Central memory CD8-positive, alpha-beta T cell (primary cell): ENCODE measurements around the gene CMTM1.

ENCODE experiments used
- ATAC-seq: fragments of 150-1000 bp; cut with Tn5 transposase; replicated peaks from 2 replicates; pipeline ENCODE4 v1.10.0; 2022; ENCODE audit warnings: mild to moderate bottlenecking, moderate FRiP score, moderate number of reproducible peaks; ENCODE audit not compliant: poor library complexity, severe bottlenecking; ENCODE audit errors: extremely low read depth
- DNase-seq, 2 donors: peaks; one replicate each; pipeline ENCODE4 v3.0.0; 2021; ENCODE audit warnings: low spot score in 2 of 2
- H3K27ac Mint-ChIP-seq: one replicate; pipeline ENCODE4 v1.8.0; 2022; ENCODE audit warnings: low read depth, mild to moderate bottlenecking, moderate library complexity, mixed read lengths
- H3K27me3 Mint-ChIP-seq: one replicate; pipeline ENCODE4 v1.8.0; 2022; ENCODE audit warnings: mixed read lengths
- H3K36me3 Mint-ChIP-seq: one replicate; pipeline ENCODE4 v1.8.0; 2022; ENCODE audit warnings: mild to moderate bottlenecking, moderate library complexity, mixed read lengths; ENCODE audit not compliant: insufficient read depth
- H3K4me1 Mint-ChIP-seq: one replicate; pipeline ENCODE4 v1.8.0; 2022; ENCODE audit warnings: mixed read lengths
- H3K4me3 Mint-ChIP-seq: one replicate; pipeline ENCODE4 v1.8.0; 2022; ENCODE audit warnings: mild to moderate bottlenecking, moderate library complexity, mixed read lengths
- H3K9me3 Mint-ChIP-seq: one replicate; pipeline ENCODE4 v1.8.0; 2022; ENCODE audit warnings: mixed read lengths

CMTM1 gene, protein sequence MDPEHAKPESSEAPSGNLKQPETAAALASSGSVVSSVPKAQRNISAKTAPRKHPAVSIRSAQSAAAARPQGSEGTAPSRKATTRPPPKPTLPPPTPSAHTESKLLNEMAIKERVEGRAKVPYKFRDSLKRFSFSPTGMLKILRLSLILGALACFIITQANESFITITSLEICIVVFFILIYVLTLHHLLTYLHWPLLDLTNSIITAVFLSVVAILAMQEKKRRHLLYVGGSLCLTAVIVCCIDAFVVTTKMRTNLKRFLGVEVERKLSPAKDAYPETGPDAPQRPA

DNA sequence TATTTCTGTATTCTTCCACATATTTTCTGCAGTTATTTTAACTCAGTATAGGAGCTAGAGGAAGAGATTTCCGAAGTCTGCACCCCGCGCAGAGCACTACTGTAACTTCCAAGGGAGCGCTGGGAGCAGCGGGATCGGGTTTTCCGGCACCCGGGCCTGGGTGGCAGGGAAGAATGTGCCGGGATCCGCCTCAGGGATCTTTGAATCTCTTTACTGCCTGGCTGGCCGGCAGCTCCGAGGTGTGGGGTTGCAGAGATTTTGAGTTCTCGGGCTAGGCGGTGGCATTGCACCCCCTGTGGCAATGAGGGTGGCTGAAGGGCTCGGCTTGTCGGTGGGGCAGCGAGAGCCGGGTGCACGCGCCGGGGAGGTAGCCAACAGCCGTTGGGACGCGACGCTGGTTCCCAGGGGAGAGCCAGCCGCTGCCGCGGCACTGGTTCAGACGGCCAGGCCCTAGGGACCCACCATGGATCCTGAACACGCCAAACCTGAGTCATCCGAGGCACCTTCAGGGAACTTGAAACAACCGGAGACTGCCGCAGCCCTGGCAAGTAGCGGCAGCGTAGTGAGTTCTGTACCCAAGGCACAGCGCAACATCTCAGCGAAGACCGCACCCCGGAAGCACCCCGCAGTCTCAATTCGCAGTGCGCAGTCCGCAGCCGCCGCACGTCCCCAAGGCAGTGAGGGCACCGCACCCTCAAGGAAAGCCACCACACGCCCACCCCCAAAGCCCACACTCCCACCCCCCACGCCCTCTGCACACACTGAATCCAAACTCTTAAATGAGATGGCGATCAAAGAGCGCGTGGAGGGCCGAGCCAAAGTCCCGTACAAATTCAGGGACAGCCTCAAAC is at the start of gene CMTM1:
CMTM1 (plus strand) TSS at position 389 of the 851 bp plus-strand sequence; CDS start at position 464, 75 bp downstream.
- Mint-ChIP-seq H3K36me3 (peaks cover 32% of the 10 kb centered on the region), H3K27ac (peak within 1 kb of the TSS; percentile 52), H3K4me3 (no peak within 1 kb of the TSS), H3K9me3 (no peaks in the 10 kb centered on the region), H3K4me1 (peaks cover 51% of the 10 kb centered on the region), H3K27me3 (no peaks in the 10 kb centered on the region)
- no peak for DNase-seq
- ATAC-seq, result no peak

DNA sequence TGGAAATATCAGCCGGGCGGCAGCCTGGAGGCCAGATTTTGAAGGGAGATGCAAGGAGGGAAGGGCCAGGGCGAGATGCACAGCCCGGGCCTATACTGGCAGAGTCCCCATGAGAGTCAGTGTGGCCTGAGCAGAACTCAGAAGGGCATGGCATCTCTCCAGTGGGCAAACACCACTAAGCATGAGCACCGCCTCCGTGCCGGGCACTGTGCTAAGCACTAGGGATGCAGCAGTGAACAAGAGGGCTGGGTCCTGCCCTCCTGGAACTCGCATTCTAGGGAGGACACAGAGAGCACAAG is 49.8 kb upstream of the CMTM1 start:
- Mint-ChIP-seq H3K27ac (peak overlapping the region; percentile 94), H3K9me3 (no peaks in the 10 kb centered on the region), H3K36me3 (peaks cover 7% of the 10 kb centered on the region), H3K27me3 (no peaks in the 10 kb centered on the region), H3K4me3 (peak overlapping the region; percentile 61), H3K4me1 (peaks cover 64% of the 10 kb centered on the region)
- no peak for DNase-seq
- ATAC-seq, result peak; percentile 7

DNA sequence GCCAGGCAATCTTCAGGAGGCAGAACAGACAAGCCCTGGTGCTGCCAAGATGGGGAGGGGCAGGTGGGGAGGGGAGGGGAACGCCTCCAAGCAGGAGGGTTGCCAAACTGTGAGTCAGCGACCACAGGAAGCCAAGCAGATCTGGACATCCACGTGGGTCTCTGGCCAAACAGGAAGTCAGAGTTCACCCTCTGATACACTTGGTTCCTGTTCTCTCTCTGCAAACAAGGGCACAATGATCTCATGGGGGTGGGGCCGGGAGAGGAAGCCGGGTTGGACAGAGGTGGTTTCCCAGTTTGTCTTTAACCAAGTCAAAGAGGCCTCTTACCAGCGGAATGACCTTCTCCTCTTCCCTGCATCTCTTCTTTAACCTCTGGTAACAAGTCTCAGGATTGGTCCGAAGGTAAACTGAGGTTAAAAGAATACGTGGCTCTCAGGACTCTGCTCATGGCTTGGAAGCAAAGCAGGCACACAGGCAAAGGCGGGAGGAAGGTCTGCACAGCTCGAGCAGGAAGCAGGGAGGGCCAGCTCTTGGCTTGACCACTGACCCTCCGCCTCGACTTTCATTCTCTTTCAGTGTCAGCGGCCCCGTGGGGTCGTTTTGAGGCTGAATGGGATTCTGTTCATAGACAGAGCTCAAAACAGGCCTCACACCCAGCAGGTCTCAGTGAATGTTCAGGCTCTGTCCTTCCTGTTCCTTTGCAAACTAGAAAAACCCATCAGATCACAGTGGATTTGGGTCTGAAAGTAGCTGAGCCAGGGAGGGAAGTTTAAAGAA is 49.2 kb upstream of the CMTM1 start:
- peaks cover 66% of the 10 kb centered on the region for H3K4me1 Mint-ChIP-seq
- H3K27ac Mint-ChIP-seq, result peak overlapping the region; percentile 94
- H3K4me3 Mint-ChIP-seq, result peak overlapping the region; percentile 61
- ATAC-seq (peak; percentile 76), DNase-seq (peak; percentile 44 to 59)
- no peaks in the 10 kb centered on the region for H3K9me3 Mint-ChIP-seq
- H3K27me3 Mint-ChIP-seq, result no peaks in the 10 kb centered on the region
- H3K36me3 Mint-ChIP-seq, result peaks cover 7% of the 10 kb centered on the region

DNA sequence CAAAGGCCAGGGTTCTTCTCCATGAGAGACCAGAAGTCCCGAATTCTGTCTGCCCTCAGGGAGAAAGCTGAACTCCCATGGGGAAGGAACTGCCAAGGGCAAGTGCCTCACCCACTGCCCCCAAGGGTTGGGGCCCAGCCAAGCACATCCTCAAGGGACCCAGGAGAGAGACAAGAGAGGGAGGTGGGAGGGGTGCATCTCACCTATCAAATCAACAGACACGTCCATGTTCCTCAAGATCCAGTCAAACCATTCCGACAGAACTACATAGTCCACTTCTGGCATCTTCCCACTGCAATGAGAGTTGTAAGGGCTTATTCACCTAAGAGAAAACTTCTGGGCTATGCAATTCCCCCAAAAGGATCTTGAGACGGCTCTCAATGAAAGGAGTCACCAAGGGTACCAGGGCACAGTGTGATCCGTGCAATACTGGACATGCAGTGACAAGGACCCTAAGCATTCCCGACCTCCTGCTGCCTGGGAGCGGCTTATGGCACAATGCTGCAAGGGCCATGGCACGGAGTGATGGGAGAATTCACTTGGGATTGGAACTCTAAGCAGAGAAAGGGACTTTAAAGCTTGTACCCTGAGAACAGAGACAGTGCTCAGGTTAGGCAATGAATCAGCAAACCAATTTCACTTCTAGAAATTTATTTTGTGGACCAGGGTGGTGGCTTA is 48.5 kb upstream of the CMTM1 start:
- Mint-ChIP-seq H3K9me3 (no peaks in the 10 kb centered on the region), H3K4me1 (peaks cover 71% of the 10 kb centered on the region), H3K36me3 (peaks cover 11% of the 10 kb centered on the region), H3K4me3 (peak overlapping the region; percentile 31), H3K27ac (peak overlapping the region; percentile 94), H3K27me3 (no peaks in the 10 kb centered on the region)
- DNase-seq (no peak), ATAC-seq (no peak)

DNA sequence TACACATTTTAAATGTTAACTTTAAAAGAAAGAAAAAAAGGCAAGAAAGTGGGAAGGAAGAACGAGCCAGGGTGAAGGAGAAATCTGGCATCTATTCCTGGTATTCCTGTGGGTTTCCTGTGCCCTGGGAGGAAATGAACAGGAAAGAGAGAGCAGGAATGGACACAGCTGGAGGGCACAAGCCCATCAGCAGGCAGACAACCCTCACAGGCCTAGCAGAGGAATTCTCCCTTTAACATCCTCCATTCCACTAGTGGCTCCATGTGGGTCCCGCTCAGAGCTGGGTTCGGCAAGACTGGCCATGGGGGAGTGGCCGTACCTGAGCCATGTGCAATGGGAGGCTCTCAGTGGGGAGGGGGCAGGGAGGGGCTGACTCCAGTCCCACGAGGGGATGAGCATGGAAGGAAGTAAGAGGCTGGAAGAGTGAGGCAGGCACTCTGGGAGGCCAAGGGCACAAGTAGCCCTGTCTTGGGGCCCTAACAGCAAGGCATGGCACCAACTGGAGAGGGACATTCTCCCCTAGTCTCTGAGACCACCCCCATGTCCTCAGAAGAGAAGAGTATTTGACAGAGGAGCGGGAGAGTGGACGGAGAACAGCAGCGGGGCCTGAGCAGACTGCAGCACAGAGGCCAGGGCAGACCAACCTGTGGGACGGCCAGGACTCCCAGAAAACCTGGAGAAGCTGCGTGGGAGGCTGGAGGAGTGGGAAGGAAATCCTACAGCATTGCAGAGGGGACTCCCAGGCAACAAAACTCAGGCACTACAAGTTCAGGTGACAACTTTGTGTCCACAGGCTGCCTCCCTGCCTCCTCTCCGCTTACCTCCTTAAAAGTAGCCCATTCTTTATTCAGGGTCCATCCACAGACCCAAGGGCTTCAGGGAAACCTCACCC is 46.5 kb upstream of the CMTM1 start:
- DNase-seq (no peak), ATAC-seq (no peak)
- no peaks in the 10 kb centered on the region for H3K9me3 Mint-ChIP-seq
- peaks cover 90% of the 10 kb centered on the region for H3K4me1 Mint-ChIP-seq
- H3K36me3 Mint-ChIP-seq, result peaks cover 16% of the 10 kb centered on the region
- H3K27ac Mint-ChIP-seq, result peak overlapping the region; percentile 90
- no peaks in the 10 kb centered on the region for H3K27me3 Mint-ChIP-seq
- H3K4me3 Mint-ChIP-seq, result peak overlapping the region; percentile 73

DNA sequence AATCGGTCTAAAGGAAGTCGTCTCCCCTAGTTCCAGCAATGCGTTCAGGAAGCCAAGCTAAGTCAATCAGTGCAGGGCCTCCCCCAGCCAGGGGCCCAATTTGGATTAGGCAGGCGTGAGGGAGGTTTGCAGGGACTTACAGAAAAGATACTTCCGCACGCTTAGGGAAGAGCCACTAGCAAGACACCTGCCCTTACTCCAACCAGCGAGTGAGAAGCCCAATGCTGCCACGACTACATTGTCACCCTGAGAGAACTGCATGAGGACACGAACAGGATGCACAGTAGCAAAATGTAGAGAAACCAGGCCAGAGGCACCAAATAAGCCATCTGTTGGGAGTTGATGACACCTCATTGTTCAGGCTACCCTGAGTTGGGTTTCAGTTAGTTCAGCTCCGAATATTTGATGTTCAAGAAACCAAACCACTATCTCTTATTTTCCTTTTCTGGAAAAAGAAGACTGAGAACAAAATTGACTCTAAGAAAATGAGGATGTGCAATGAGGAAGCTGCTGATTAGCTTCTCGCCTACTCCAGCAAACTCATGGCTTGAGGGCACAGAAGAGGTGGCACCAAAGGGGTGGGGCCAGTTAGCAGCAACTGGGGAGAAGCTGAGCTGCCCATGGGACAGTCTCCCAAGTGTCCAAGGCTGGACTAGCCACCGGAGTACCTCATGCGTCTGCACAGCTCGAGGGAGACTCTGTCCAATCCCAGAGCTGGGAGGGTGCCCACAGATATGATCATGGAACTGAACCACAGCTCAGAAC is 45.7 kb upstream of the CMTM1 start:
- peak overlapping the region; percentile 90 for H3K27ac Mint-ChIP-seq
- no peaks in the 10 kb centered on the region for H3K9me3 Mint-ChIP-seq
- ATAC-seq, result no peak
- H3K4me3 Mint-ChIP-seq, result peak overlapping the region; percentile 73
- peaks cover 16% of the 10 kb centered on the region for H3K36me3 Mint-ChIP-seq
- peaks cover 90% of the 10 kb centered on the region for H3K4me1 Mint-ChIP-seq
- DNase-seq, result no peak
- H3K27me3 Mint-ChIP-seq, result no peaks in the 10 kb centered on the region

DNA sequence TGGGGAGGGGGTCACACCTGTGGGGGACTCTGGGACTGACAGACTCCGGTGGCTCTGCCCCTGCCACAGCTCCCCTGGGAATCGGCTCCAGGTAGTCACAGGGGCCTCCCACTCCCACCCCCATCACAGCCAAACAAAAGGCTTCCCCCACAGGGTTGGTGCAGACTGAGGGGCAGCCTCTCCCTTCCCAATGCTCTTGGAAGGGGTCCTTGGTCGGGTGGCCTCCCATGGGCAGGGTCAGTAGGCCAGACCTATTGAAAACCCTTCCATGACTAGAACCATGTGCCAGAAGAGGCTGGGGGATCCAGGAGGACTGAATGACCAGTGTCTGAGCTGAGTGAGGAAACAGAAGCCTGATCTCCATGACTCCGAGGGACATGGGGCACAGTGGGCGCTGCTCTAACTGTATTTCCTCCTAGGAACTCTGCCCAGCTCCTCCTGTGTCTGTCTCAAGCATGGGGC is 45.0 kb upstream of the CMTM1 start:
- Mint-ChIP-seq H3K9me3 (no peaks in the 10 kb centered on the region), H3K4me1 (peaks cover 90% of the 10 kb centered on the region), H3K27me3 (no peaks in the 10 kb centered on the region), H3K36me3 (peaks cover 16% of the 10 kb centered on the region), H3K27ac (peak overlapping the region; percentile 90), H3K4me3 (peak overlapping the region; percentile 73)
- no peak for ATAC-seq
- no peak for DNase-seq

DNA sequence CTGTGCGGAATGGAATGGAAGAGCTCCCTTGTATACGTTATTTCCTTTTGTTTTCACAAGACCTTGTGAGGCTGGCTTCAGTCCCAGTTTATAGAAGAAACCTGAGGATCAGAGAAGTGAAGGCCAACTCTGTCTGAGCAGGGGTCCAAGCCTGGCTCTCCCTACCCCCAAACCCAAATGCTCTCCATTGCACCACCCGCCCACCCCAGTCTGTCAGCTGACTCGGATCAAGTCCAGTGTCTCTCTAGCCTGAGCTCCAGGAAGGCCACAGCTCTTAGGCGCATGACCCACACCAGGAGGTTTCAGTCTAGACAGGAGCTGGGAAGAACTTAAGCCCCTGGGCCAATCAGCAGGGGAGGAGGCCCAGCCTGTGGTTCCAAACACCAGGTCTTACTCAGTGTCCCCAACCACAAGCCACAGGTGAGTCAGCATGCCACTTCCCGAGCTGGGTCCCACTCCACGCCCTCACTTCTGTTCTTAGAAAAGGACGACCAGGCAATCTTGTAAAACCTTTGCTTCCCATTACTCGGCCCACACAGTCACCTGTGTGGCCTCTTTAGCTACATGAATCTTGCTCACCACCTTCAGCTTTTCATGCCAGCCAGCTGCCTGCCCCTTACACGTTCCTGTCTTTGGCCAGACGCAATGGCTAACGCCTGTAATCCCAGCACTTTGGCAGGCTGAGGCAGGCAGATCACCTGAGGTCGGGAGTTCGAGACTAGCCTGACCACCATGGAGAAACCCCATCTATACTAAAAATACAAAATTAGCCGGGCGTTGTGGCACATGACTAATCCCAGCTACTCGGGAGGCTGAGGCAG is 44.1 kb upstream of the CMTM1 start:
- peak overlapping the region; percentile 90 for H3K27ac Mint-ChIP-seq
- peaks cover 16% of the 10 kb centered on the region for H3K36me3 Mint-ChIP-seq
- peak; percentile 76 for ATAC-seq
- no peaks in the 10 kb centered on the region for H3K9me3 Mint-ChIP-seq
- no peaks in the 10 kb centered on the region for H3K27me3 Mint-ChIP-seq
- peak; percentile 48 to 65 for DNase-seq
- H3K4me3 Mint-ChIP-seq, result peak overlapping the region; percentile 73
- peaks cover 81% of the 10 kb centered on the region for H3K4me1 Mint-ChIP-seq

DNA sequence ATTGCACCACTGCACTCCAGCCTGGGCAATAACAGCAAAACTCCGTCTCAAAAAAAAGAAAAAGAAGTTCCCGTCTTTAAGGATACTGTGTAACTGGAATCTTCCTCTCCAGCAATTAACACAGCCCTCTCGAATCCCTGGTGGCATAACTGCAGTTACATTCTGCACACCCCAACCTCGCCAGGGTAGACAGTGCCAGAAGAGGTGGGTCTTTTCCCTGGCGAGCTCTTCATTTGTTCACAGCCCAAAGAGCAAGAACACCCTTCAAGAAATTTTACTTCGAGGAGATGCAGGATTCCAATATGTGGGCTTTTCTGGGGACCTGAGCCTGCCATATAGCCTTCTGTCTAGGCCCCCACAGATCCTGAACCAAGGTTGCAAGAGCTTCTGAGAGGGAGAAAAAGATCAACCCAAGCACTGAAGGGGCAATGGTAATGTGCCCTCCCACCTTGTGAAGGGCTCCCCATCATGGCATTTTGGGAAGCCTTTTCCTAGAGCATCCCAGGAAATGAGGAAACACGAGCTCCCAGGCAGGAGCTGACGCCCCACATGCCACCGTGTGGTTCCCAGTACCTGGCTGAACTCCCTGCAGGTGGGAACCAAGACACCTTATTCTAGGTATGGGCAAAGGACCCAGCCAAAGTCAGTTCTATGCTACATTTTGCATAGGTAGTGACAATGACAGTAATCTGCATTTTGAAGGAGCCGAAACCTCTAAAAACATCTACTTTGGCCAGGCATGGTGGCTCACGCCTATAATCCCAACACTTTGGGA is 43.2 kb upstream of the CMTM1 start:
- Mint-ChIP-seq H3K27me3 (no peaks in the 10 kb centered on the region), H3K9me3 (no peaks in the 10 kb centered on the region), H3K27ac (peak overlapping the region; percentile 90), H3K36me3 (peaks cover 16% of the 10 kb centered on the region), H3K4me3 (peak overlapping the region; percentile 73), H3K4me1 (peaks cover 73% of the 10 kb centered on the region)
- no peak for DNase-seq
- no peak for ATAC-seq

DNA sequence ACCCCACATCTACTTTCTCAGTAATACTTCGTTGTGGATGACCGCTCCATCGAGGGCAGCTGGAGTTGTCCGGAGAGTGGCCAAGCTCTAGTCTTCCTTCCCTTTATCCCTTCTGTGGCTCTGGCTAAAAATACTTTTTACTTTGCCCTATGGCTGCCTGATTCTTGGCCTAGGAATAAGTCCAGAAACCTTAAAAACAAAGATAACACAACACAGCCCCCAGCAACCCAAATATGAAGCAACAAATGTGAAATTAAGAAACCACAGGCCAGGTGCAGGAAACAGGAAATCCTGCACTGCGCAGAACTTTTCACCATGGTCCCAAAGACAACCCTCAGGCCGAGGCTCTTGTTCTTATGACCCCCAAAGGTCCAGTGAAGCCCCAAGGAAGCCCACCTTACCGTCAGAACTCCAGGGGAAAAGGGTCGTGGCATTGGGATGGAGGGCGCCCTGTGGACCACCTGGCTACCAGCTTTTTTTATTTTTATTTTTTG is 42.3 kb upstream of the CMTM1 start:
- ATAC-seq, result peak; percentile 68
- H3K4me3 Mint-ChIP-seq, result peak overlapping the region; percentile 73
- DNase-seq, result peak in 1 of 2 donors; percentile 46
- H3K4me1 Mint-ChIP-seq, result peaks cover 73% of the 10 kb centered on the region
- no peaks in the 10 kb centered on the region for H3K27me3 Mint-ChIP-seq
- H3K36me3 Mint-ChIP-seq, result peaks cover 16% of the 10 kb centered on the region
- peak overlapping the region; percentile 90 for H3K27ac Mint-ChIP-seq
- H3K9me3 Mint-ChIP-seq, result no peaks in the 10 kb centered on the region
